Stimulated activated naive CD8-positive, alpha-beta T cell treated with anti-CD3 and anti-CD28 coated beads, Interleukin-15, amount 100 ng/mL, for 72 hours (primary cell): ENCODE data around the gene ZDHHC4.

Experiments used
- ATAC-seq: fragments of 150-1000 bp; cut with Tn5 transposase; 2 replicates; pipeline ENCODE4 v1.10.0; 2021; ENCODE audit warnings: mild to moderate bottlenecking, moderate library complexity
- DNase-seq, 2 donors: peaks; one replicate each; pipeline ENCODE4 v3.0.0; 2021 to 2022
- H3K27ac Mint-ChIP-seq, 2 donors: one replicate each; pipeline ENCODE4 v1.8.0; 2022; ENCODE audit warnings: mild to moderate bottlenecking in 2 of 2, mixed read lengths in 2 of 2, moderate library complexity in 2 of 2
- H3K27me3 Mint-ChIP-seq: one replicate; pipeline ENCODE4 v1.8.0; 2022; ENCODE audit warnings: mixed read lengths
- H3K4me1 Mint-ChIP-seq: one replicate; pipeline ENCODE4 v1.8.0; 2022; ENCODE audit warnings: mild to moderate bottlenecking, mixed read lengths
- H3K4me3 Mint-ChIP-seq, 2 donors: one replicate each; pipeline ENCODE4 v1.8.0; 2022; ENCODE audit warnings: mild to moderate bottlenecking in 2 of 2, mixed read lengths in 2 of 2, moderate library complexity in 1 of 2
- H3K9me3 Mint-ChIP-seq, 2 donors: one replicate each; pipeline ENCODE4 v1.8.0; 2022; ENCODE audit warnings: mixed read lengths in 2 of 2

The ZDHHC4 gene

DNA sequence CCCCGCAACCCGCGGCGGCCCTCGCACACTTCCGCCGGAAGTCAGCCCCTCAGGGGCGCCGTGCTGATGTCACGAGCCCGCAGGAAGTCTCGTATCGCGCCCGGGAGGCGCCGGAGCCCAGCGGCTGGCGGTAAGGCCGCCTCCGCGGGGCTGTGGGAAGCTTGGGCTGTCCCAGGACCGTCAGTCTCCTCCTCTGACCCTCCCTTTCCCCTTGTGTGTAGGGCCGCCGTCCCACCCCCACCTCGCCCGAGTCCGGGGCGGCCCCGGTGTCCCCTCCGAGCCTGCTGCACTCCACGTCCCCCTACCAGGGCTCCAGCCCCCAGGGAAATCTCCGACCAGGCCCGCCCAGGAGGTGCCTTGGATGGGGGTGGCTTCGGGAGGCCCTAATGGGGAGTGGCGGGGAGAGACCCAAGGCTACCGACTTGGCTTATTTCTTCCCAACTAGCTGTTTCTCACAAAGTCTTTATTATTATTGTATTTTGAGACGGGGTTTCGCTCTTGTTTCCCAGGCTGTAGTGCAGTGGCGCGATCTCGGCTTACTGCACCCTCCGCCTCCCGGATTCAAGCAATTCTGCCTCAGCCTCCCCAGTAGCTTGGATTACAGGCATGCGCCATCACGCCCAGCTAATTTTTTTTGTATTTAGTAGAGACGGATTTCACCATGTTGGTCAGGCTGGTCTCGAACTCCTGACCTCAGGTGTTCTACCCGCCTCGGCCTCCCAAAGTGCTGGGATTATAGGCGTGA is at the start of gene ZDHHC4:
Gene ZDHHC4 (plus strand): TSS at position 86 of the 745 bp plus-strand sequence. CDS start 3,108 bp downstream, outside the sequence.
- no peaks in the 10 kb centered on the region for H3K9me3 Mint-ChIP-seq
- H3K27ac Mint-ChIP-seq: peak within 1 kb of the TSS; percentile 88 to 97

DNA sequence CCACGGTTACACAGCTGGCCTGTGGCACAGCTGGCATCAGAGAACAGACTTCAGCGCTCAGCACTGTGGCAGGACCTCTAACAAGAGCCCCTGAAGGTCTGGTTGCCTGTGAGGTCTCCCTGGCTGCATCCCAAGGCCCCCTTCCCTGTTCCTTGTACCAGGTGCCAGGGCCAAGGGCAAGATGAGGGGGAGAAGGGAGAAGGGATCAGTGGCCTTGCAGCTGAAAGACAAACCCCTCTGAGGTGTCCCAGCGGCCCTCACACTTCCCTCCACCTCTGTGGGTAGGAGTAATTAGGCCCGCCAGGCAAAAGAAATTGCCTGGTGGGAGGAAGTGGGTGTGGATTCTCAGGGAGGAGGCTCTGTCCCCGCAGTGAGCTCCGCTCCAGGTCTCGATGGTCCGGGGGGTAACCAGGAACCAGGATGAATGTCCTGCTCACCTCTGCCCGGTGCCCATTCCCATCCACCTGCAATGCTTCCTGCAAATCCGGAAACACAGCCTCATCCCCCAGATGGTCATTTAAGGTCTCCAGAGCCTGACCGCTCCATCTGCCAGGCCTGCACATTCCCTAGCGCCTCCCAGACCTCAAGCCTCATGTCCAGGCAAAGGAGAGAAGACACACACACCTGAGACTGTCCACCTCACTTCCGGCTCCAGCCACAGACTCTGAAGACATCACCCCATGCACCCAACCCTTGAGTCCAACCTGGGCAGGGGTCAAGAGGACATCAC is 48.7 kb upstream of the ZDHHC4 start:
- Mint-ChIP-seq H3K4me1 (peaks cover 42% of the 10 kb centered on the region), H3K9me3 (no peaks in the 10 kb centered on the region), H3K27me3 (peaks cover 60% of the 10 kb centered on the region), H3K27ac (no peak overlapping the region), H3K4me3 (no peak overlapping the region)
- ATAC-seq: no peak
- DNase-seq: no peak

More for the DNA sequence above, at the start of gene ZDHHC4:
- Mint-ChIP-seq H3K4me1 (peaks cover 49% of the 10 kb centered on the region), H3K4me3 (peak within 1 kb of the TSS; percentile 85 to 98), H3K27me3 (no peaks in the 10 kb centered on the region)
- peak; percentile 97 for ATAC-seq
- peak; percentile 85 to 90 for DNase-seq

DNA sequence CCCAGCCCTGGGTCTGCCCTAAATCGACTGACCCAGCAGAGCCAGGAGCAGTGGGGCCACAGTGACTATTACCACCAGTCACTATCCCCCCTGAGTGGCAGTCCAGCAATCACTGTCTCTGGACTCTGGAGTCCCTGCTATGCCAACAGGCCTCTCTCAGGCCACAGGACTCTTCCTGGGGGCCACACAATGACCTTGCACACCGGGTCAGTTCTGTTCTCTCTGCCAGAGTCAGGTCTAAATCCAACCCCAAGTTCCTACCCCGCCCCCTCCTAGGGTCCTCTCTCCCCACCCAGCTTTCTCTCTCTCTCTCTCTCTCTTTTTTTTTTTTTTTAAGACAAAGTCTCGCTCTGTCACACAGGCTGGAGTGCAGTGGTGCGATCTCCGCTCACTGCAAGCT is 47.6 kb upstream of the ZDHHC4 start:
- DNase-seq (no peak), ATAC-seq (no peak)
- no peak overlapping the region for H3K27ac Mint-ChIP-seq
- peaks cover 51% of the 10 kb centered on the region for H3K4me1 Mint-ChIP-seq
- H3K4me3 Mint-ChIP-seq: peak overlapping the region; percentile 82 to 87
- no peaks in the 10 kb centered on the region for H3K9me3 Mint-ChIP-seq
- H3K27me3 Mint-ChIP-seq: peaks cover 60% of the 10 kb centered on the region

DNA sequence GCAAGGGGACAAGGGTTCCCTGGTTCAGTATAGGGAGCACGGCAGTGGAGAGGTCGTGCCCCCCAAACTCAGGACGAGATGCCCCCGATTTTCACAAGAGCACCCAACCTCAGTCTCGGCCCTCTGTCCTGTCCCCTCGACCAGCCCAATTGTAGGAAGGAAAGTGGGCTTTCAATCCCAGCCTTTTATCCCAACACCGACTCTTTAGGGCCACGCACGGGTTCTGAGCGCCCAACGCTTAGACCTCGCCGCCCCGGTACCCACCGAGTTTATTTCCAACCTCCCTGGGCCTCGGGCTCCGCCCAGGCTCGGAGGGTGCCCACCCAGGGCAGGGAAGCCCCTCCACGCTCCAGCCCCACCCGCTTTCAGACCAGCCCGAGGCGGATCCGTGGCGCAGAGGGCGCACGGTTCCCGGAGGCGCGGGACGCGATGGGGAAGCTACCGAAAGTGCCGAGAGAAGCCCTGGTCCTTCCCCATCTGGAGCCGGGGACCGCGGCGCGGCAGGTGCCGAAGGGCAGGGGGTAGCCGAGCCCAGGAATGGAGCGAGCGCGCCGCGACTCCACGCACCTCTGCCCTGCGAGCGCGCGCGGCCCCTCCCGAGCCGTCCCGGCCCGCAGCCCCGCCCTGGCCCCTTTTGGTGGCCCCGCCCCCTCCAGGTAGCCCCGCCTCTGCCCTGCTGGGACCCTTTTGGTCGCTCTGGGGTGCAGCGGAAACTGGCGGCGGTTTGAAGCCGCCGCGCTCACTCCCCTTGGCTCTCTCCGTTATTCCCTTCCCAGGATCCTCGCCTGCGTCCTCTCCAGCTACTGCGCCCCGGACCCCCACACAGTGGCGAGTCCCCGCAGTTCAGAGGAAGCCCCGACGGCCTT is 46.4 kb upstream of the ZDHHC4 start:
- Mint-ChIP-seq H3K9me3 (no peaks in the 10 kb centered on the region), H3K4me3 (peak overlapping the region; percentile 82 to 87), H3K4me1 (peaks cover 58% of the 10 kb centered on the region), H3K27me3 (peaks cover 70% of the 10 kb centered on the region), H3K27ac (no peak overlapping the region)
- peak; percentile 64 to 68 for DNase-seq
- peak; percentile 73 for ATAC-seq

DNA sequence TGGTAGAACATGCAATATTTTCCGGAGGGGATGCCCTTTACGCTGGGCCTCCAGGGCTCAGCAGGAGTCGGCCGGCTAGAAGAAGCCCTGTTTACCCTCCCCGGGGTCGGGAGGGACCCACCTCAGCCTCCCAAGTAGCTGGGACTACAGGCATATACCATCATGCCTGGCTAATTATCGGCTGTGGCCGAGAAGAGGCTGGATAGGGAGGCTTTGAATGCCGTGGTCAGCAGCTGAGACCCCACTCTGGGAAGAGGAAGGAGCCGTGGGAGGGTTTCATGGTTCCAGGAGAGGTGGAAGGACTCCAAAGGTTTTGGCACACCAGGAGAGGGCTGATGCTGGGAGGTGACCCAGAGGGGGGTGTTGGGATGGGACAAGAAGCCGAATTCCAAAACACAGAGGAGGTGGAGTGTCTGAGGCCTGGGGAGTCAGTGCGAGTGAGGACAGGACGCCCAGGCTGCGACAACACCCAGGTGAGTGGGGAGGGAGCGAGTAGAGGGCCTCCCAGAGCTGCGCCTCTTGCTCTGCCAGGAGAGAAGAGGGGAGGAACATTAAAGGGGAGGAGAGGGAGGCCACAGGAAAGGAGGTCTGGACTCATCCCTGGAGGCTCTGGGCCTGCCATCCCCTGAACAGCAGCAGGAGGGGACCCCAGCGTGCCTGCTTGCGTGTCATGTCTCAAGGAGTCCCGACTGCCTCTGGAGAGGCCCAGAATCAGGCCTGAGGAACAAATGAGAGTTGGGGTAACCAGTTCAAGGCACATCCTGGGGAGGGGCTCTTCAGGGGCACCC is 45.6 kb upstream of the ZDHHC4 start:
- Mint-ChIP-seq H3K4me1 (peaks cover 56% of the 10 kb centered on the region), H3K4me3 (peak overlapping the region; percentile 82 to 87), H3K27me3 (peaks cover 71% of the 10 kb centered on the region), H3K27ac (no peak overlapping the region), H3K9me3 (no peaks in the 10 kb centered on the region)
- DNase-seq (peak in 1 of 2 donors; percentile 32), ATAC-seq (peak; percentile 6)

DNA sequence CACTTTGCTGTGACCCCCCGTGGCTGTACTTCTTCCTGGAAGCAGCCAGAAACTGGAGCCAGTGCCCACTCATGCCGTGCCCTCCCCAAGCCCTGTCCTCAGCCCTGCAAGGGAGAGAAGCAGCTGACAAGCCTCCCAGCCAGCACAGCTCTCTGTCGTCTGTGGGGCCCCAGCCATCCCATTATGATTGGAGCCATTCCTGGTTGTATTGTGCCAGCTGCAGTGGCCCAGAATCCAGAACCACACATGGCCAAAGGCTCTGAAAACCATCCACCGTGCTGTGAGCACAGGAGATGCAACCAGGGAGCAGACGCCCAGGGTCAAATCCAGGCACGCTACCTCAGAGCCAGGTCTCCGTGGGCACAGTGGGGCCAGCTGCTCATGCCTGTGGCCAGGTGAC is 44.7 kb upstream of the ZDHHC4 start:
- Mint-ChIP-seq H3K9me3 (no peaks in the 10 kb centered on the region), H3K4me3 (peak overlapping the region in 1 of 2 donors; percentile 48), H3K27ac (no peak overlapping the region), H3K27me3 (peaks cover 65% of the 10 kb centered on the region), H3K4me1 (peaks cover 48% of the 10 kb centered on the region)
- ATAC-seq (no peak), DNase-seq (no peak)

DNA sequence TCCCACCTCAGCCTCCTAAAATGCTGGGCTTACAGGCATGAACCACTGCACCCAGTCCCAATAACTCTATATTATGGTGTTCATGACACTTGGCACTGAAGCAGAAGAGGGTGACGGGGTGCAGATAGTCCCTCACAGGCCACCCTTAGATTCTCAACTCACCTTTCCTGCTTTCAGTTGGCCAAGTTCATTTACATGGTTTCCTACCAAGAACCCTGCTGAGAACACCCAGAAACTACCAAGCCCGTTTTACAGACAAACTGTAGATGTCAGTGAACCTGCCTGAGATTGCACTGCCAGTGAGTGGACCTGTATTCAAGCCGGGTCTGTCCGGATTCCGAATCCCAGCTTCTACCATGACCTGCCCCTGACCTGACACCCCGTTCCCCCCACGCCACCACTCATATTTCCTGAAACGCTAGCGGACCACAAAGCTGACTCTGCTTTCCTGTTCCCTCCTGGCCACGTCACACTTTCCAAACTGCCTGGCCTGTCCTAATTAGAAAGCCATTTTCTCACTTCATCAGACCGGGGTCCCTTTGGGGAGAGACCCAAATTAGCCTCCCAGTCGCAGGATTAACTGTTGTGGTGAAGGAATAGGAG is 43.3 kb upstream of the ZDHHC4 start:
- H3K9me3 Mint-ChIP-seq: no peaks in the 10 kb centered on the region
- DNase-seq (peak in 1 of 2 donors; percentile 33), ATAC-seq (peak; percentile 8)
- peak overlapping the region; percentile 20 to 65 for H3K4me3 Mint-ChIP-seq
- H3K27me3 Mint-ChIP-seq: peaks cover 63% of the 10 kb centered on the region
- no peak overlapping the region for H3K27ac Mint-ChIP-seq
- H3K4me1 Mint-ChIP-seq: peaks cover 47% of the 10 kb centered on the region

DNA sequence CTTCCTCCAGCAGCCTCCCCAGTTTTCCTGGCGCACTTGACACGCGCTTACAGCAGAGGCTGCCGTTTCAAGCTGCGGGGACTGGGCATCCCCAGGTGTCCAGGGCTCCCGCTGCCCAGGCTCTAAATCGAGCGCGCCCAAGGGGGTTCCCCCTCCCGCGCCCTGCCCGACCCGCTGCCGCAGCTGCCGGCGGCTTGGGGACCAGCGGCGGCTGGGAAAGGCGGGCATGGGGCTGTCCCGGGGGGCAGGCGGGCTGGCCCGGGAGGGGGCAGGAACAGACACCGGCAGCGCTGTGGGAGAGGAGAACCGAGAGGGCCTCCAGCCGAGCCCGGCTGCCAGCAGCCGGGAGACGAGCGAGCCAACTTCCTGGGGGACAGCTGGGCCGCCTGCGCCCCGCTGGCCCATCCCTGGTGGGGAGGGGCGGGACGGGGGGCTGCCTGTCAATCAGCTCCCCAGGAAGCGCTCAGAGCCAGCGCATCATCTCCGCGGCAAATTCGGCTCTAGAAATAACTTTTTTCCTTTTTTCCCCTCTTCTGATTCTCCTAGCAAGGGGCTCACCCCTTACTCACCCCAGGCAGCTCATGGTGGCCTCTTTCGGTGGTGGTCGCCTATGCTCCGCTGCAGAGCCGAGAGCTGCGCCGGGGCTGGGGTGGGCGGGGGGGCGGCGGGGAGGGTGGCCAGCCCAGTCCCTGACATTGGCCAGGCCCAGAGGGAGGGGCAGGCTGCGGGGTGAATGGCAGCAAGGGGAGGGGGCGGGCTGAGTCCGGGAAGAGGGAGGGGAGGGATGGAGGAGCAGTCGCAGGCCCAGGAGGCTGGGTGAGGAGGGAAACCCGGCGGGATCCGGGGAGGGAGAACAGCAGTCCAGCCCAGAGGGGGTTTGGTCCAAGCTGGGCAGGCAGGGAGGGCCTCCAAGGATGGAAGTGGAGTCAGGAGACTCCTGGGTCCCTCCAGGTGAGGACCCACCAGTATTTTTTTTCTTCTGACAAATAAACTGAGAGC is 40.7 kb upstream of the ZDHHC4 start:
- H3K9me3 Mint-ChIP-seq: no peaks in the 10 kb centered on the region
- H3K4me1 Mint-ChIP-seq: peaks cover 29% of the 10 kb centered on the region
- no peak for DNase-seq
- peak overlapping the region; percentile 44 to 53 for H3K4me3 Mint-ChIP-seq
- peak; percentile 57 for ATAC-seq
- H3K27ac Mint-ChIP-seq: no peak overlapping the region
- H3K27me3 Mint-ChIP-seq: peaks cover 40% of the 10 kb centered on the region

DNA sequence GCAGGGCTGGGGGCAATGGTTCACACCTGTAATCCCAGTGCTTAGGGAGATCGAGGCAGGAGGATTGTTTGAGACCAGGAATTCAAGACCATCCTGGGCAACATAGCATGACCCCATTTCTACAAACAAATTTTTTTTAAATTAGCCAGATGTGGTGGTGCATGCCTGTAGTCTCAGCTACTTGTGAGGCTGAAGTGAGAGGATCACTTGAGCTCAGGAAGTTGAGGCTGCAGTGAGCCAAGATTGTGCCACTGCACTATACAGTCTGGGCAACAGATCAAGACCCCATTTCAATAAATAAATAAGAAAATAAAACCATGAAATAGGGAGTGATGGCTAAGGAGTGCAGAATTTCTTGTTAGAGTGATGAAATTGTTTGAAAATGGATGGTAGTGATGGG is 34.9 kb upstream of the ZDHHC4 start:
- no peaks in the 10 kb centered on the region for H3K9me3 Mint-ChIP-seq
- no peak overlapping the region for H3K4me3 Mint-ChIP-seq
- peaks cover 14% of the 10 kb centered on the region for H3K27me3 Mint-ChIP-seq
- H3K4me1 Mint-ChIP-seq: peaks cover 6% of the 10 kb centered on the region
- no peak overlapping the region for H3K27ac Mint-ChIP-seq
- ATAC-seq (no peak), DNase-seq (no peak)

DNA sequence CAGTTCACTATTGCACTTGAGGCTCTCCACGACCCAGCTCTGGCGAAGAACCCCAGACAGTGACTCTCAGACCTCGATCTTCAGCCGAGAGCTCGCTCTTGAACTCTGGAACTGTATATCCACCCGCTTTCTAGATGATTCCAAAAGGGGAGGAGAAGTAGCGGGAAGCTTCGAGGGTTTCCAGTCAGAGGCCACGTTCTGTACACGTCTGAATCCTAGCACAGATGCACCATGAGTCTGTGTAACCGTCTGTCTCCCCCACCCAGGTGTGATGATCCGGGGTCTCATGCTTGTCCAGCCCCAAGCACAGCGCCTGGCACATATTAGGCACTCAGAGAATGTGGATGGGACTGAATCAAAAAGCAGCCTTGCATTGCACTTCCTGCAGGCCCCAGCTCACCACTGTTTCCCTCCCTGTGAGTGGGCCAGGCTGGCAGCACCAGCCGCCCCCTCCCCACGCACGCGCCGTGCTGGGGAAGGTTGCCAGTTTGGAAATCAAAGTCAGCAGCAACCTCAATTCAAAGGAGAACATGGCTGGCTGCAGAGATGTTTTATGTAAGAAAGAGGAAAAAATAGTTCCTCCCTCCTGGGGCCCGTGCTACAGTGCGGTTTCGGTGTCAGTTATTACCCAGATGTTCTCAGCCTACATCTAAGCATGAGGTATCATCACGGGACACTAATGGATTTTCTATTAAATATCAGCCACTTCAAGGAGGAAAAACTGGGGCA is 31.7 kb upstream of the ZDHHC4 start:
- Mint-ChIP-seq H3K27ac (no peak overlapping the region), H3K27me3 (no peaks in the 10 kb centered on the region), H3K4me1 (peaks cover 6% of the 10 kb centered on the region), H3K4me3 (no peak overlapping the region), H3K9me3 (no peaks in the 10 kb centered on the region)
- no peak for ATAC-seq
- DNase-seq: no peak

DNA sequence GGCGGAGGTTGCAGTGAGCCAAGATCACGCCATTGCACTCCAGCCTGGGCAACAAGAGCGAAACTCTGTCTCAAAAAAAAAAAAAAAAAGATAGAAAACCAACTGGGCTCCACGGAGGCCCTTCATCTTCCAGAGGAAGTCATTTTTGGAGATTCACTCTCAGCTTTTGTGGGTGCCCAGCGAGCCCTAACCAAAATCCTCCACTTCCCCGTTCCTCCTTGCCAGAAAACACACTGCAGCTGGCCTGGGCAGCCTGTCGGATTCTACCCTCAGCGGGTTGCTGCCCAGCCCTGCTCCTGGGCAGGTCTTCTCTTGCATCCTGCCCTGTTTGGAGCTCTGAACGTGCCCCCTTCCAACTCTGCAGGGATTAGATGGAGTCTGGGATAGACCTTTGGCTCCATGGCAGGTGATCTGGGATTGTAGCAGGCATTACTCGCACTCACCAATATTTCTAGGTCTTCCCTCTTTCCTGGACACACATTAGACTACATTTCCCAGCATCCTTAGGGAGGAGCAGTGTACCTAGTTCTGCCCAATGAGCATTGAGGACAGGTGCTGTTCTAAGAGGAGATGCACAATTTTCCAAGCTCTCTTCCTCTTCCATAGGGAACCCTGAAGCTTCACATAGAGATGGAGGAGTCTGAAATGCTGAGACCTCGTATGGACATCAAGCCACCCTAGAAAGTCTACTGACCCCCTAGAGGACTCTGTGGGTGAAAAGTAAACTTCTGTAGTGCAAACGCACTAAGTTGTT is 30.6 kb upstream of the ZDHHC4 start:
- H3K9me3 Mint-ChIP-seq: no peaks in the 10 kb centered on the region
- H3K27ac Mint-ChIP-seq: no peak overlapping the region
- no peaks in the 10 kb centered on the region for H3K27me3 Mint-ChIP-seq
- DNase-seq (no peak), ATAC-seq (no peak)
- no peak overlapping the region for H3K4me3 Mint-ChIP-seq
- H3K4me1 Mint-ChIP-seq: peaks cover 6% of the 10 kb centered on the region

DNA sequence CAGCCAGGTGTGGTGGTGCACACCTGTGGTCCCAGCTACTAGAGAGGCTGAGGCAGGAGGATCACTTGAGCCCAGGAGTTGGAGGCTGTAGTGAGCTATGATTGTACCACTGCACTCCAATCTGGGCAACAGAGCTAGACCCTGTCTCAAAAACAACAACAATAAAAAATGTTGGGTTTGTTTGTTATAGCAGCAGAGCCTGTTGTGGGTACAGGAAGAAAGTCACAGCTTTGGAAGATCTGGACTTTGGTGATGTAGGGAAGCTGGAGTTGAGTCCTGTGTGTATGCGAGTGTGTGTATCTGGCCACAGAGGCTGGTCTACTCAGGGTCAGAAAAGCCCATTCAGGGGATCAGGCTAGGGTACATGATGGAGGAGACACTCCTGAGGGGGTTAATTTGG is 29.9 kb upstream of the ZDHHC4 start:
- Mint-ChIP-seq H3K4me1 (peaks cover 6% of the 10 kb centered on the region), H3K9me3 (no peaks in the 10 kb centered on the region), H3K27ac (no peak overlapping the region), H3K4me3 (no peak overlapping the region), H3K27me3 (no peaks in the 10 kb centered on the region)
- ATAC-seq: no peak
- DNase-seq: no peak
